Retinal pigment epithelial cell (primary cell): Measurements from ENCODE around the gene CLEC18A.
A peak's percentile ranks its signal among the peaks of the same experiment; 100 is the strongest.

Source experiments
- DNase-seq: peaks from one replicate; pipeline ENCODE4 v3.0.0-alpha.2; 2010; ENCODE audit warnings: low read depth
- H3K4me3 ChIP-seq: 2 replicates; pipeline ENCODE4 v1.5.1; 2011; ENCODE audit warnings: mild to moderate bottlenecking, low read length, control low read depth, moderate library complexity
- TF ChIP-seq, protein P1 (sequence below): conservative IDR thresholded peaks from 2 replicates; pipeline ENCODE4 v1.5.1; 2011; ENCODE audit warnings: low read depth, low read length, control low read depth, inconsistent platforms

The CLEC18A gene

DNA sequence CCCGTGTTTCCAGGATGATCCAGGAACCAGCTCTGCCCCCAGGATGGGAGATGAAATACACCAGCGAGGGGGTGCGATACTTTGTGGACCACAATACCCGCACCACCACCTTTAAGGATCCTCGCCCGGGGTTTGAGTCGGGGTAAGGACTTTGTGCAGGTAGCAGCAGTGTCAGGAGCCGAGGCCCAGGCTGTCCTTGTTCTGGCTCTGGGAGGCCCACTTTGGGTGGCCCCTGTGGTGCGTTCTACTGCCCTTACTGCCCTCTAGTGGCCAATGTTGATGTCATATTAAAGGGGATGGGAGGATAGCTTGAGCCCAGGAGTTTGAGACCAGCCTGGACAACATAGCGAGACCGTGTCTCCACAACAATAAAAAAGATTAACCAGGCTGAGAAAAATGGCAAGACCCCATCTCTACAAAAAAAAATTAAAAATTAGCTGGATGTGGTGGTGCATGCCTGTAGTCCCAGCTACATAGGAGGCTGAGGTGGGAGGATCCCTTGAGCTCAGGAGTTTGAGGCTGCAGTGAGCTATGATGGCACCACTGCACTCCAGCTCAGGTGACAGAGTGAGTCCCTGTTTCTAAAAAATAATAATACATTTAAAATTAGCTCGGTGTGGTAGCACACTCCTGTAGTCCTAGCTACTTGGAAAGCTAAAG, 20.9 kb upstream of the CLEC18A start:
- TF ChIP-seq, protein P1, sequence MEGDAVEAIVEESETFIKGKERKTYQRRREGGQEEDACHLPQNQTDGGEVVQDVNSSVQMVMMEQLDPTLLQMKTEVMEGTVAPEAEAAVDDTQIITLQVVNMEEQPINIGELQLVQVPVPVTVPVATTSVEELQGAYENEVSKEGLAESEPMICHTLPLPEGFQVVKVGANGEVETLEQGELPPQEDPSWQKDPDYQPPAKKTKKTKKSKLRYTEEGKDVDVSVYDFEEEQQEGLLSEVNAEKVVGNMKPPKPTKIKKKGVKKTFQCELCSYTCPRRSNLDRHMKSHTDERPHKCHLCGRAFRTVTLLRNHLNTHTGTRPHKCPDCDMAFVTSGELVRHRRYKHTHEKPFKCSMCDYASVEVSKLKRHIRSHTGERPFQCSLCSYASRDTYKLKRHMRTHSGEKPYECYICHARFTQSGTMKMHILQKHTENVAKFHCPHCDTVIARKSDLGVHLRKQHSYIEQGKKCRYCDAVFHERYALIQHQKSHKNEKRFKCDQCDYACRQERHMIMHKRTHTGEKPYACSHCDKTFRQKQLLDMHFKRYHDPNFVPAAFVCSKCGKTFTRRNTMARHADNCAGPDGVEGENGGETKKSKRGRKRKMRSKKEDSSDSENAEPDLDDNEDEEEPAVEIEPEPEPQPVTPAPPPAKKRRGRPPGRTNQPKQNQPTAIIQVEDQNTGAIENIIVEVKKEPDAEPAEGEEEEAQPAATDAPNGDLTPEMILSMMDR: peak; percentile 66
- no peak overlapping the region for H3K4me3 ChIP-seq
- no peak for DNase-seq

- H3K4me3 ChIP-seq: no peak overlapping the region
- TF ChIP-seq, protein P1: no peak
These were observed 19.5 kb upstream of the CLEC18A start for GRCh38 chr16:69931631-69932030.

DNA sequence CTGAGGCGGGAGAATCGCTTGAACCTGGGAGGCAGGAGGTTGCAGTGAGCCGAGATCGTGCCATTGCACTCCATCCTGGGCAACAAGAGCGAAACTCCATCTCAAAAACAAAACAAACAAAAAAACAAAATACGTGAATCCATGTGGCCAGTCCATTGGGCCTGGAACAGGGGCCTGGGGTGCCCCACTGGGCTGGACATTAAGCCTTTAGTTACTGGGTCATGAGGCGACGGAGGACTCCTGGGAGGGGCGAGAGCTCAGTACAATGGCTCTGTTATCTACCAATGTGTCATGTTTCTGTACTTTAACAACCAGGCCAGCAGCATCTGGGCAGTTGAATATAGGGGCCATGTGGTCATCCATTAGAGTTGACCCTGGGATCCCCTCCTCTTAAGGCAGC, 18.9 kb upstream of the CLEC18A start:
- no peak overlapping the region for H3K4me3 ChIP-seq
- TF ChIP-seq, protein P1: no peak
- DNase-seq: no peak

More at GRCh38 chr16:69931631-69932030, 19.5 kb upstream of the CLEC18A start:
- no peak for DNase-seq

DNA sequence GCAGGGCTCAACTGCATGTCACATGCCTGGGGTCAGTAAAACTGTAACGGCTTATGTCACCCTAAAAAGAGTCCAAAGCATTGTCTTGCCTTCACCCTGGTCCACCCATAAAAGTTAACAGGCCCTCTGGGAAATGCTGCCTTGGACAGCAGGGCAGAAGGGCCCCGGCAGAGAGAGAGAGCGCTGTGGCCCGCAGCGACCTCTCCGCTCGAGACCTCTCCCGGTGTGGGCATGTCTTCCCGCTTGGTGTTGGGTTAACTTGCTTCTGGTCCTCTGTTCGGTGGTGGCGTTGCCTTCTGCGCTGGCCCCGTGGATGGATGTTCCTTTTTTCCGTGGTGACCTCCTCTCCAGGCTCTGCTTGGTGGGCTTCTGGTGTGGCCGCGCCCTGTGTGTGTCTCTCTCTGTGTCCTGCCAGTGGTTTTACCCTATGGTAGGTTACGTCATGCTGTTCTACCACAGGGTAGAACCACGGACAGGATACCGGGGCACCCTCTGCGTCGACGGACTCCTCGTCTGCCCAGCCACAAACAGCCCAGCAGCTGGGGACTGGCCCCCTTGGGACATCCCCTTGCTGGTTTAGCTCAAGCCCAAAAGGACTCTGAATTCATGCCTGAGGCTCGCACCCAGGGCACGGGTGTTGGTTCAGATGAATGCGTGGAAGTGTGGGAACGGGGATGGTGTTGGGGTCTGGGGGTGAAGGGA, 18.3 kb upstream of the CLEC18A start:
- no peak overlapping the region for H3K4me3 ChIP-seq
- TF ChIP-seq, protein P1: no peak
- DNase-seq: no peak

- no peak for DNase-seq
- TF ChIP-seq, protein P1: no peak
- H3K4me3 ChIP-seq: no peak overlapping the region
These were observed 17.1 kb upstream of the CLEC18A start for GRCh38 chr16:69934044-69934443.

DNA sequence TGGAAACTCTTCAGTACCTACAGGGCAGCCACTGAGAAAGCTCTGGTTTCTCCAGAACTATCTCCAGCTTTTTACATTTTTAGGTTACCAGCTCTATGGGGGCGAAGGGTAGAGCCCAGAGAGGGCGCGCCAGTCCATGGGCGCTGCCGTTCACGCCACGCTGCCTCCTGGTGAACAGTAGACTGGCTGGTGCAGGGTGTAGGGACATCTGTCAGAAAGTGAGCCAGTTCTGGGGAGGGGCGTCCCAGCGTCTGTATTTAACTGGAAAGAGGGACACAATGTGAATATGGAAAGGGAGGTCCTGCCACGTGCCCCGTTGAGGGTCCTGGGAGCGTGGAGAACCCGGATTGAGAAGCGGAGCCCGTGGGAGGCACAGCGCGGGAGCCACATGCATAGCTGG, 16.4 kb upstream of the CLEC18A start:
- H3K4me3 ChIP-seq: no peak overlapping the region
- DNase-seq: no peak
- TF ChIP-seq, protein P1: no peak

DNA sequence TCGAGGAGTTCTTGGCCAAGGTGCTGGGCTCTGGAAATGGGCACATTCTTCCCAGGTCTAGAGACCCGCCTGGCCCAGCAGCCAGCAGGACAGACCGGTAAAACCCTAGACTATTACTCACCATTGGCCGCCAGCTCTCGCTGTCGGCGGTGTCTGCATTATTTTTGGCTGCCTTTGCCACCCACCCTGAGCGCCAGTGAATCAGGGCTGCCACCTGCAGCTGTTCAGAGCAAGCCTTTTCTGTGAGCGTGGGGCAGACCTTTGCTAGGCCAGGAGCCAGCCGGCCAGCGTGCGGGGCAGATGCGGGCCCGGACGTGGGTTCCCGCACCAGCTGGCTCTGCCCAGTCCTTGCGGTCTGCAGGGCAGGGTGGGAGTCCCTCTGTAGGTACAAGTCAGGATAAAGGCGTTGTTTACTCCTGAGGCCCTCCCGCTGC, 15.8 kb upstream of the CLEC18A start:
- DNase-seq: no peak
- TF ChIP-seq, protein P1: no peak
- H3K4me3 ChIP-seq: no peak overlapping the region
